Type B pancreatic cell (in vitro differentiated cells): ENCODE results near the gene EPB42. TPM values are rescaled to one million over a fixed set of nuclear protein-coding genes. Genes with fewer than 3 reads are reported as not detected.

Source experiments
- DNase-seq: peaks from one replicate; pipeline ENCODE4 v3.0.0; 2021; ENCODE audit warnings: mixed read lengths; ENCODE audit not compliant: unreplicated experiment; ENCODE audit errors: extremely low spot score
- H3K27ac Mint-ChIP-seq: 2 replicates; pipeline ENCODE4 v1.8.0; 2021; ENCODE audit warnings: mild to moderate bottlenecking, mixed read lengths
- H3K27me3 Mint-ChIP-seq: 2 replicates; pipeline ENCODE4 v1.8.0; 2021; ENCODE audit warnings: mixed read lengths
- H3K36me3 Mint-ChIP-seq: 2 replicates; pipeline ENCODE4 v1.8.0; 2021; ENCODE audit warnings: mixed read lengths
- H3K4me1 Mint-ChIP-seq: one replicate; pipeline ENCODE4 v1.8.0; 2021; ENCODE audit warnings: mixed read lengths; ENCODE audit not compliant: unreplicated experiment
- H3K4me3 Mint-ChIP-seq: 2 replicates; pipeline ENCODE4 v1.8.0; 2021; ENCODE audit warnings: mild to moderate bottlenecking, mixed read lengths
- H3K9me3 Mint-ChIP-seq: 2 replicates; pipeline ENCODE4 v1.8.0; 2021; ENCODE audit warnings: mixed read lengths
- CTCF ChIP-seq: fragments of 200-600 bp; sonication (generic); conservative IDR thresholded peaks from 2 replicates; pipeline ENCODE4 v1.5.0; 2021; ENCODE audit warnings: antibody characterized with exemption, mild to moderate bottlenecking
- total RNA-seq: library from RNA; stranded (reverse); gene quantifications from 2 replicates; pipeline ENCODE4 v1.2.1, GENCODE V29; 2021; ENCODE audit warnings: low replicate concordance

EPB42 gene
- total RNA-seq, 1 donor from 2014 or later: not detected

- DNase-seq: no peak
- Mint-ChIP-seq H3K36me3 (no peaks in the 10 kb centered on the region), H3K9me3 (peaks cover 7% of the 10 kb centered on the region), H3K4me3 (no peak overlapping the region), H3K27me3 (peaks cover 22% of the 10 kb centered on the region), H3K27ac (no peak overlapping the region), H3K4me1 (peaks cover 5% of the 10 kb centered on the region)
- TF ChIP-seq CTCF: no peak
These were observed 20.3 kb upstream of the EPB42 start for GRCh38 chr15:43241100-43241499.

GRCh38 chr15:43239732-43240491 is 19.1 kb upstream of the EPB42 start:
- H3K27ac Mint-ChIP-seq: no peak overlapping the region
- no peak for TF ChIP-seq CTCF
- H3K27me3 Mint-ChIP-seq: peaks cover 18% of the 10 kb centered on the region
- H3K9me3 Mint-ChIP-seq: peaks cover 7% of the 10 kb centered on the region
- H3K36me3 Mint-ChIP-seq: no peaks in the 10 kb centered on the region
- no peak overlapping the region for H3K4me3 Mint-ChIP-seq
- DNase-seq: no peak
- peaks cover 5% of the 10 kb centered on the region for H3K4me1 Mint-ChIP-seq

- TF ChIP-seq CTCF: no peak
- Mint-ChIP-seq H3K9me3 (no peaks in the 10 kb centered on the region), H3K4me3 (no peak overlapping the region), H3K36me3 (no peaks in the 10 kb centered on the region), H3K27me3 (peaks cover 17% of the 10 kb centered on the region), H3K4me1 (peaks cover 5% of the 10 kb centered on the region), H3K27ac (no peak overlapping the region)
- no peak for DNase-seq
These were observed 17.9 kb upstream of the EPB42 start for GRCh38 chr15:43238671-43239131.

- DNase-seq: no peak
- H3K27me3 Mint-ChIP-seq: peaks cover 23% of the 10 kb centered on the region
- H3K4me1 Mint-ChIP-seq: peaks cover 5% of the 10 kb centered on the region
- H3K9me3 Mint-ChIP-seq: no peaks in the 10 kb centered on the region
- no peak for TF ChIP-seq CTCF
- no peak overlapping the region for H3K27ac Mint-ChIP-seq
- no peaks in the 10 kb centered on the region for H3K36me3 Mint-ChIP-seq
- H3K4me3 Mint-ChIP-seq: no peak overlapping the region
These were observed 17.1 kb upstream of the EPB42 start for GRCh38 chr15:43237842-43238470.

- TF ChIP-seq CTCF: no peak
- H3K36me3 Mint-ChIP-seq: no peaks in the 10 kb centered on the region
These were observed 14.7 kb upstream of the EPB42 start for GRCh38 chr15:43235536-43235935.

More at GRCh38 chr15:43235536-43235935, 14.7 kb upstream of the EPB42 start:
- Mint-ChIP-seq H3K4me3 (no peak overlapping the region), H3K9me3 (no peaks in the 10 kb centered on the region), H3K27ac (no peak overlapping the region), H3K4me1 (peaks cover 5% of the 10 kb centered on the region), H3K27me3 (peaks cover 28% of the 10 kb centered on the region)
- no peak for DNase-seq
